ENCODE data around the gene TANC1.

The TANC1 gene

DNA sequence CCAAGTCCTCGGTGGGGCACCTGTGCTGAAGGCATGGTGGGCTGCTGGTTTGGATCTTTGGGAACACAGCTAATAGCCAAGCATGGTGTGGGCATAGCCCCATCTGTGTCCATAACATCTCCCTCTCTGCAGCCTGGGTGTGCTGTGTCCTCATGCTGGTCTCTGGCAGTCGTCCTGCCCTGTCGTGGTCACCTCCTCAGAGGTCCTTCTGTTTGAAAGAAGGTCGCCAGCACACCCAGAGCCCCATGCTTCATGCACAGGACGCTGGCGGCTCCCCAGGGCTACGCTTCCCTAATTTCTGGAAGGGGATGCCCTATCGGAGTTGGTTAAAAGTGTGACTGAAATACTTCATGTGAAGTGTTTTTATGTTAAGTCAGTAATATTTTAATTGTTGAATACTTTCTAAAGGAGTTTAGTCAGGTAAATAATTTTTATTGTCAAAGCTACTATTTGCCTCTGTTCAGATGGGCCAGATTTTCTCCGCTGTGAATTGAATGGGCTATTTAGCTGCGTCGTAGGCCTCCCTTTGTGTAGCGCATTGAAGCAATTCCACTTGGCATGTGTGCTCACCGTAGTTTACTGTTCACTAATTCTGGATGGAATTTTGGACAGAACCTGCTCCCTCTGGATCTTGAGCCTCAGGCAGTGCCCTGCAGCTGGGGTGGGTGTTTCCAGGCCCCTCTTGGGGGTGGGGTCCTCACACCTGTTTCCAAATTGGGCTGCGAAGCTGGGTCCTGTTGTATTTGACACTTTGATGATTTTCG, 236.1 kb downstream of the TANC1 start:
- DNase-seq, result no peak

DNA sequence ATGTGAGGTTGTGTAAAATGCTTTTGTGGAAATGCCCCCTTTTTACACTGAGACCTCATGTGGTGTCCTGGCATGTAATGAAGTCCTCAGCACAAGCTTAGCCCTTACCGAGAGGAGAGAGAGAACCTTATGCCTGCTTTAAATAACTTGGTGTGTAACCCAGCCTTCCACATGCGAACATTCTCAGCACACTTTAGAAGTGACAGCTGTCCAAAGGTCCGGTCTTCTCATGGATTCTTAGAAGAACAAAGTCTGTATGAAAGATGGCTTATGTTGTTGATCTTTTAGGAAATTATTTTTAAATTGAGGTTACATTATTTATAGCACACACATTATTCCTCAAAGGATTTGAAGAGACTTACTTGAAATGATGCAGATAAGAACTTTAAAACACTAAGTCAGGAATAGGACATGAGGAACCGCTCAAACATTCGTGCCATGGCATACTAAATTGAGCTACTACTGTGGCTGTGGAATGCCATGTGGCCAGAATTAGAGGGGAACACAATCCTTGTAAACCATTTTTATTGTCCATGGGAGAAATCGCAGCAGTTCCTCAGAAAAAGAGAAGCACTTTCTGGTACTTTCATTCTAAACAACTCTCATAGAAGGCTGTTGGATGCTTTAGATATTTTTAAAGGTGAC, 238.4 kb downstream of the TANC1 start:
- DNase-seq, result no peak

DNA sequence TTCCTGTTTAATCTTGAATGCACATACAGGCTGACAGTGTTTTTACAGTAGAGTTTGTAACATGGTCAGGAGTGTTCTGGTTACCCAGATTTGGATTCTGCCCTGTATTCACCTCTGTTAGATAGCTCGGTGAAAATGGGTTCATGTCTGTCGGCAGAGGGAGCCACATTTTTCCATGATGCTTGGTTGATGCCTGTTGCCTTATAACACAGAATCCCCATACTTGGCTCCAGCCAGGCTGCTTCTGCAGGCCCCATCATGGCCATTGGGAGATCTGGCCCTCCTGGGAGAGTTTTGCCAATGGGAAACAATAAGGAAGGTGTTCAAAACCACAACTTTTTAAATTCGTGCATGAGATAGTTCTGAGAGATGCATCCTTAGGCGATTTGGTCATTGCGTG, 240.0 kb downstream of the TANC1 start:
- DNase-seq, result no peak

DNA sequence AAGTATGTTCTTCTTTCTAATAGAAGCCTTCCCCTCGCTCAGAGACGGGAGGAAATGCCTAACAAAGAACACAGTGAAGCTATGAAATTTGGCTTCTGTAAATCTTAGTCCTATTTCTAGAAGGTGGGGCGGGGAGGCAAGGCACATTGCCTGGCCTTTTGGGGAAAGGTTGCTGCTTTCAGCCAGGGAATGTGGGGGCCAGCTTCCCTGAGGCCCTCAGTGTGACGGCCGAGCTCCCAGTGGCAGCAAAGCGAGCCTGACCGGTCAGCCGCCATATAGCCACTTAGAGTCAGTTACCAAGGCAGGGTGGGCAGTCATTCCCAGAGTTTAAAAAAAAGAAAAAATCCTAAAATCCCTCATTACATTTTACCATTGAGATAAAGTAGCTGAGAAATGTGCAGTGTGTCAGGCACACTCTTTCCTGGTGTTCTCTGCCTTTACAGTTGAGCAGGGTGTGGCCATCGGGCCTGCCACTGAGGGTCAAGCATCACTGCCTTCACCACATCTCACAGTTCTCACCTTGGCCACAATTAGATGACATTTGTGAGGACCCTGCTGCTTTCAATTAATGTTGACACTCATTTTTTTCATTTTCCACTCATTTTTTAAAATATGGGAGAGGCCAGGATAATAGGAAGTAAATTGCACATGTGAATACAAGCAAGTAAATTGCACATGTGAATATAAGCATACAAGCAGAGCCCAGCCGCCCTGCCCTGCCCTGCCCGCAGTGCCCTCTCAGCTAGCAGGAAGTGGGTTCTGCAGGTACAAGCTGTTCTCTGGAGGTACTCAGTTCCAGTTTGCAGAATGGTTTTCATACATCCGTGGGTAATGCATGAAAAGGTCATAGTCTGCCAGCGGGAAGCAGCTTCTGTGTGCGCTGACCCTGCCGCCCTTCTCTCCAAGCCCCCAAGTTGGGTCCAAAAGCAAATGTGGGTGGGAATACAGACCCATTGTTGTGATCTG, 241.2 kb downstream of the TANC1 start:
- peak in 2 of 5 experiments; percentile 52 to 83 for DNase-seq

DNA sequence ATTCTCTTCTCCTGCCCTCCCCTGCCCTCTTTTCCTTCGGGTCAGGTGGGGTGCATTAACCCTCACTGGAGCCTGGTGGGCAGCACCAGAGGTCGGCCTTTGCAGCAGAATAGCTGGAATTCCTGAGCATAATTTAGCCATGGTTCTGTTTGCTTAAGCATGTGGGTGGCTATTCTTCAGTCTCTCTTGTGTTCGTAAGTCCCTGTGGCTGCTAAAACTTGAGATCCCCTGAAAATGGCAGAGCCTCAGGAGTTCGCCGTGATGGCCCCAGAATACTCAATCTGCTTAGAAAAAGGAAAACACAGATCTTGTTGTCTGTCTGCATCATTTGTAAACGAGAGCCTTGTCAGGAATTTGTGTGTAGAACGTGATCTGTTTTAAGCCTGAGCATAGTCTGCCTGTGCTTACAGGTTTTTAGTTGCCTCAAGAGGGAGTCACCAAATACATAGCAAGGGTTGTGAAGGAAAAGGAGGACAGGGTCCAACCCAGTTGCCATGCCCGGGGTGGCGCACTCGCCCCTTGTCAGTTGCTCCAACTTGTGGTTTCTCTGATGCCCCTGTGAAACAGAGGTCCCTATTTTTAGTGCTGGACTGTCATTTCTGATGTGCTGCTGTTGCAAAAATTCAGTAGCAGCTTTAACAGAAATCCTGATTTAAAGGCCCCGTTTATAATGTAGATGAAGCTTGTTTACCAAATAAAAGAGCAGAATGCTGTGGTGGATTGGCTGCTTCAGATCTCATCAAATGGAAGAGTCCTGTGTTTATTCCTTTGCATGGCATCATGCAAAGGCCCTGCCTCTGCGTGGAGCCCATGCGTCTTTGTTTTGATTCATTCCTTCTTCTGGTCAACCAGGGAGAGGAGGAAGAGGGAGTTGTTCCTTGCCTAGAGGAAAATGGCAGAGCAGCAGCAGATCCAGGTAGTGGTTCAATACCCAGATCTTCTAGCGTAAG, 243.3 kb downstream of the TANC1 start:
- no peak for DNase-seq

DNA sequence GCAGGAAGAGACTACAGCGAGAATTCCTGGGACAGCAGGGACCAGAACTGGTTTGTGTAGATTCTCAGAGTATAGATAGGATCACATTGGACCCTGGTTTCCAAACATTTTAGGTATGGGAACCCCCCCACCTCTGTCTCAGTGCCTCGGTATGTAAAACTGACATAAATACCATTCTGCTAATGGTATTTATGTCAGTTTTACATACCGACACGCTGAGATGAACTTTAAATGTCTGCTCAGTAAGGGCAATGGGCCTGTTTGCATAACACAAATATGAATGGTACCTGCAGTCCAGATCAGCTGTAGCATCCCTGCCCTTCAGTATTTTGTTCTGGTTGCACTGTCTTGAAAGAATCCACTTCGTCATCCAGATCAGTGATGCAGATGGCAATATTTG, 244.9 kb downstream of the TANC1 start:
- DNase-seq, result no peak

DNA sequence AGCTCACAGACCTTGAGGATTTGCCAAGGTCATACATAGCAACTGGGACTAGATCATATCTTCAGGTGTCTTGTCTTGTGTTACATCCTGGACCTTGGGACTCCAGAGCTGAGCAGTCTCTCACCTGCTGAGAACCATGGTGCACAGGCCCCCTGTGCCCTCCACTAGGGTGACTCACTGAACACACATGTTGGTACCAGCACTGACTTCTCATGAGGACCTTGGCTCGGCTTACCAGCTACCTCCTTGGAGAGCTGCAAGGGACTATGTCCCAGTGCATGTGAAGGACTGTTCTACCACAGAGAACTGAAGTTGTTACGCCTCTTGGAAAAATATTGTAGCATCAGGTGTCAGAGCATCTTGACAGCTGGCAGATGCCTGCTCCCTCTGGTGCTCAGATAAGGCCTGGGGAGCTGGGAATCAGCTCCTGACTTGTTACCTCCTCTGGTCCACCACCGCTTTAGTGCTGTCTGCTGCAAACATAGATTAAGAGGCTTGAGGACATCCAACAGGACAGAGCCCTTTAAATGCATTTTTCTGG, 246.0 kb downstream of the TANC1 start:
- DNase-seq, result no peak

DNA sequence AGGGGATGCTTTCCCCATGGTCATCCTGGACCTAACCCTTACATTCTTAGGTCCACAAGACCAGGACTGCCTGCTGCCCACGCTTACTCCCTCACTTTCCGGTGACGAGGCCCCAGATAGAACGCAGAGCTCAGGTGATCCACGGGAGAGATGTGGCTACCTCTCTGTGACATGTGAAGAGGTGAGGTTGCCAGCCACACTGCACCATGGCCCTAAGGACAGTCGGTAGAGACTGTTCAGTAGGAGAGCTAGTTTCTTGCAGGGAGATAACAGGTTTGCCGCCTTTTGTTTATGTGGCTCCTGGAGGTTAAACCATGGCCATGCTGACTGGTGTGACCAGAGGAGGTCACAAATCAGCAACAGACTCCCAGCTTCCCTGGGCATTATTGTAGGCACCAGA, 246.7 kb downstream of the TANC1 start:
- DNase-seq, result no peak

DNA sequence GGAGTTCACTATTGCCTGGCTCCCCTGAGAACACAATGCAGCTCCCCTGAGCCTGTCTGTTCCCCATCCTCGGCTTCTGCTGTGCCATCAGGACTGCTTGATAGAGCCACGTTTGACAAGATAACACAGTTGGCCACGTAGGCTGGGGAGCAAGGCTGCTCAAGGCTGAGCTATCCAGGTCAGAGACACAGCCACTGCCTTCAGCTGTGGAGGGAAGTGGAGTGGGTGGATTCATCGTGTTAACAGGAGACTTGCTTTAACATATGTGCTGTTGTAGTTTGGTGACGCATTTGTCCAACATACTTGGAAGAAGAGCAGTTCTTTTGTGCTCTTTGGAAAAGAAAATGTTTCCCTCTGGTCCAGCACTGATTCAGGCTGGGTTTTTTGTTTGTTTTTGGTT, 249.2 kb downstream of the TANC1 start:
- no peak for DNase-seq

DNA sequence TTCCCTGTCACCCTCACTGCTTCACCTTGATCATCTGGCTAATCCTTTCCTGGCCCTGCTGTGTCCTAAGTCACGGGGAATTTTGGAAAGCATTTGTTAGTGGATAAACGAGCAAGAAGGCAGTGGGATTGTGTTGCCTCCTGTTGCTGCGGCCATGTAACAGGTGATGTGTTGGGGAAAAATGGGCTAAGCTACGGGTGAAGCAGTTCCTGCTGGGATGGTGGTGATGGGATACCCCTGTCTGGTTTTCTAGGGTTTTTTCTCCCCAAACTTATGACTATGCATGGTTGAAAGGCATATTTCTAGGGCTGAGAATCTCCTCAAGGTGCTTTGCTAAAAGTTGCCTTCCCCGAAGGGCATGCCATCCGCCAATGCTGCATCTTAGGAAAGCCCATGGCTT, 249.9 kb downstream of the TANC1 start:
- DNase-seq, result no peak

DNA sequence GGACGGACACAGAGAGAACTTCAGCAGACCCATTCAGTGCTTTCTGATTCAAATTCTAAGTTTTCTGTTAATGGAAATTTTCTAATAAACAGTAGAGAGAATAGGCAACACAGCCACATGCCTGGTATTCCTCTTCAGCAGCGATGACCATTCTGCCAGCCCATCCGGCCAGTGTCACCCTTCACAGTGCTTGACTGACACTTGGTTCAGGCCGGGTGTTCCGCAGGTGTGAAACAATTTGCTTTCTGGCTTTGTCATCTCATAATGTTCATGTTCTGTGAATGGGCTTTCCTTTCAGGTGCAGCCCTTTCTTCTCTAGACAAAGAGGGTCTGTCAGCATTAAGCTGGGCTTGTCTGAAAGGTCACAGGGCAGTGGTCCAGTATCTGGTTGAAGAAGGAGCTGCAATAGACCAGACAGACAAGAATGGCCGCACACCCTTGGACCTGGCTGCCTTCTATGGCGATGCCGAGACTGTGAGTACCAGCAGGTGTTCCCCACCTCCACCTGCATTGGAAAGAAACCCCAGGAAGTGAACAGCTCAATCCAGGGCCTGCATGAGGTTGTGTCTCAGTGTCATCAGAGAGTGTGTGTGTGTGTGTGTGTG, 251.1 kb downstream of the TANC1 start:
- no peak for DNase-seq

DNA sequence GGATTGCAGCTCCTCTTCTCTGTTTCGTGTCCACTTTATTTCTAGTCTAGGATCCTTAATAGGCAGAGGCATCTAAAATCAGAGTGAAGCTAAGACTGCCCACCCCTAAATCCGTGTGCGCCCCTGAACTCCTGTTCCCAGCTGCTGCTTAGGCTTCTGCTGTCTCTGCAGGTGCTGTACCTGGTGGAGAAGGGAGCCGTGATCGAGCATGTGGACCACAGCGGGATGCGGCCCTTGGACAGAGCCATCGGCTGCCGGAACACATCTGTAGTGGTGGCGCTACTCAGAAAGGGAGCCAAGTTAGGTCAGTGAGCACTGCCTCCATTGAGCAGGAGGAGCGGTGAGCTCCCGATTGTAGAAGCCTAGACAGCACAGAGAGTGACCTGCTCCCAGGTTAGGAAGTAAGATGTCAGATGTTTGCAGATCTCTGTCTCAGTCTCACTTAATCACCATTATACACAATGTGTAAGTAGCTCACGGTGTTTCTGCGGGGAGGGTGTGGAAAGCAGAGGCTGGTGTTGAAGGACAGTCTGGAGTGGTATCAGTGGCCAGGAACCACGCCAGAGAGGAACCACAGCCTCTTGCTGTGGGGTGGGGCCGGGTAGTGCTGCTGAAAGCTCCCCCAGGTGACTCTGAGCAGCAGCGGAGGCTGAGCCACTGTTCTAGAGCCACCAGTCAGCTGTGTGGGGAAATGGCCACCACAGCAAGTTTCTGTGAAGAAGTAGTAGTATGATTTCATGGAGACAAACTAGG, 255.8 kb downstream of the TANC1 start:
- no peak for DNase-seq

DNA sequence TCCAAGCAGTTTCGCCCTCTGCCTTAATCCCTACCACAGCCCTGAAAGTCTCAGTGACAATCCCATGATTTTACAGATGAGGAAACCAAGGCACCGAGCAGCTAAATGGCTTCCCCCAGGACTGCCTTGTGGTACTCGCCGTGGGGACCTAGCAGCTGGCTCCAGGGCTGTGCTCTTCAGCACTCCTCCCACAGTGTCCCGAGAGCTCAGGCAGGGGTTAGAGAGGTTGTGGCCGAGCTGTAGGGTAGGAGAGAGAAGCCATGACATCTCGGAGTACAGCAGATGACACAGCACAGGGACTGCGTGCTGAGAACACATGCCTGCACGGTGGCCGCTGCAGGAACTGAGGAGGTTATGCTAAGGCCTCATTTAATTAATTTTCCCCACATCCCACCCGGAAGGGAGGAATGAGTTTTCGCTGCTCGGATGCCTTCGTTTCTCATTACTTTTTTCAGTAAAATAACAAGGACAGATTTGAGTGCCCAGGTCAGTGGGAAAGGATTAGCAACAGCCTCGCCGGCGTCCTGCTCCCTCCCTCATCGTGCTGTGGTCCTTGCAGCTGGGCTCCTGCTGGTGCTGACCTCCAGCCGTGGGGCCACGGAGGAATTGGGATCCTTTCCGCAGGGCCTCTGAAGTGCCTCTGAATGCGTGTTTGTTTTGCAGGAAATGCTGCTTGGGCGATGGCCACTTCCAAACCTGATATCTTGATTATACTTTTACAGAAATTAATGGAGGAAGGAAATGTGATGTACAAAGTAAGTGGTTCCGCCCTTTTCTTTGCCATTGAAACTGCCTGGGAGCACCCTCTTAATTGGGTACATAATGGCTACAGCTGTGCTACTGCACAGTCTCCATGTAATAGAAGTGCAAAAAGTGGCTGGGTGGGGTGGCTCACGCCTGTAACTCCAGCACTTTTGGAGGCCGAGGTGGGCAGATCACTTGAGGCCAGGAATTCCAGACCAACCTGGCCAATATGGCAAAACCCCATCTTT, 256.9 kb downstream of the TANC1 start:
- DNase-seq, result no peak

DNA sequence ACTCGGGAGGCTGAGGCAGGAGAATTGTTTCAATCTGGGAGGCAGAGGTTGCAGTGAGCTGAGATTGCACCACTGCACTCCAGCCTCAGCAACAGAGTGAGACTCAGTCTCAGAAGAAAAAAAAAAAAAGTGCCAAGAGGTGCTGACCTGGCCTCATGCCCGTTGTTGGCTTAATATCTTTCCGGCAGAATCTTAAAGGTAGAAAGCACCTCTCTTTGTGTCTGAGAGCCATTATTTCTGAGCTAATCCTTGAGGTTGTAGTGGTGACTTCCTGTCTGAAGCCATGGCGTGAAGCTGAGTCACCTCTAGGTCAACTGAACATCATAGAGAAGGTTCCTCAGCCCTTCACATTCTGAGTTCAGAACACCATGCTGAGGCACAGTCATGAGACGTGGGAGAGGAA, 257.6 kb downstream of the TANC1 start:
- peak in 2 of 5 experiments; percentile 21 to 38 for DNase-seq

DNA sequence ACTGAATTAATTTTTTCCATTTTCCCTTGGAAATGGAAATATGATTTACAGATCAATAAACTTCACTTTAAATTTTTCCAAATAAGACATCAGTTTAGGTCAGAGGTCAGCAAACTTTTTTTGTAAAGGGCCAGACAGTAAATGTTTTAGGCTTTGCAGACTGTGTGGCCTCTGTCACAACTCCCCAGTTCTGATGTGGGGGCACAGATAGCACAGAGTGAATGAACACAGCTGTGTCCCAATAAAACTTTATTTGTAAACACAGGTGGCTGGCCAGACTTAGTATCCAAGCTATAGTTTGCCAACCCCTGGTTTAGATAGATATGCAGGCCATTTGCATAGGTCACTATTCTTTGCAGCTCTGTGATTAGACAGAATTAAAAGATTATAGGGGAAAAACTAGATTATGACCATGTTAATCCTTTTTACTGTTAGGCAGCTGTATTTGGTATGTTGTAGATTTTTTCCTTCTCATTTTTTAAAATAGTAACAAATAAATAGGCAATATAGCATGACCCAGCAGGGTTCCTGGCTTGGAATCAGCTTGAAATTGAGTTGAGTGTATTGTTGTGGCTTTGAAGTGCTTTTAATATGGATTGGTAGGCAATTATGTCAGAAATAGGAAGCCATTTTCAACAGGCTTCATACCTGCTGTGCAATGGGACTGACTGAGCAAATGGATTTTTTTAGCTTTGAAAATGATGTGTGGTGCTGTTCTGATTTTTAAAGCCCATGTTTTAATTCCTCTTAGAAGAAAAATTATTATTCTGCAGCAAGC, 258.4 kb downstream of the TANC1 start:
- no peak for DNase-seq

DNA sequence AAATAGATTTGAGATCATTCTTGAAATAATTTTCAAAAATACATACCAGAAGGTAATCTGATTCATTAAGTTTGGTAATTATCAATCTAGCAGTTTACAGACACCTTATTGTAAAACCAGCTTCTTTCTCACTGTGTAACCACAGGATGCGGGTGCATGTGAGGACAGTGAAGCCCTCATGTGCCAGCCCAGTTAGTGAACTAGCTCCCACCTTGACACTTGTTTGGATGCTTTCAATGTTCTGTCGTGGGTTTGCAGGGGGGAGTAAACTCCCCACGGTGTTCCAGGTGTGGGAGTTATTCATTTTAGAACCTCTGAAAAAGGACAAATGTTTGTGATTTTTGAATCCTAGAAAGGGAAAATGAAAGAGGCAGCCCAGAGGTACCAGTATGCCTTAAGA, 259.0 kb downstream of the TANC1 start:
- peak in 2 of 5 experiments; percentile 25 to 32 for DNase-seq

DNA sequence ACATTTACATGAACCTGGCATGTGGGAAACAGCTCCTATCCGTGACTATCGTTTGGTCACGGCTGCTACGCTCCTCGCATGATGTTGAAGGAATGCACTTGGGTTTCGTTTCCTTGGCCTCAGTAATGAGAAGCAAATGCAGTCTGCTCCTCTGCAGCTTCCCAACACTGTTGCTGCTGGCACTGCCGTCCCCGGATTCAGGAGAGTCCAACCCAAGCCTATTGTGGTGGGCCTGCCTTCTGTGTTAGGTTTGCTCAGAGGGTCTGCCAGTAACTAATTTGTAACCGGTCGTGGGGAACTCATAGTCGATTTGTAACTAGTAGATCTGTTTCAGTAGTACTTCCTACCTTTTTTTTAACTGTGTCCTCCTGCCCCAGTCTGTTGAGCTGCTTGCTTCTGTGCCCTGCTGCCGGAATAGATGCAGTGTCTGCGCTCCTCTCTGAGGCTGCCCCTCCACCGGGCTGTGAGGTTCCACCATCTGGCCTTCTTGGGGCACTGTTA, 259.7 kb downstream of the TANC1 start:
- DNase-seq, result no peak

DNA sequence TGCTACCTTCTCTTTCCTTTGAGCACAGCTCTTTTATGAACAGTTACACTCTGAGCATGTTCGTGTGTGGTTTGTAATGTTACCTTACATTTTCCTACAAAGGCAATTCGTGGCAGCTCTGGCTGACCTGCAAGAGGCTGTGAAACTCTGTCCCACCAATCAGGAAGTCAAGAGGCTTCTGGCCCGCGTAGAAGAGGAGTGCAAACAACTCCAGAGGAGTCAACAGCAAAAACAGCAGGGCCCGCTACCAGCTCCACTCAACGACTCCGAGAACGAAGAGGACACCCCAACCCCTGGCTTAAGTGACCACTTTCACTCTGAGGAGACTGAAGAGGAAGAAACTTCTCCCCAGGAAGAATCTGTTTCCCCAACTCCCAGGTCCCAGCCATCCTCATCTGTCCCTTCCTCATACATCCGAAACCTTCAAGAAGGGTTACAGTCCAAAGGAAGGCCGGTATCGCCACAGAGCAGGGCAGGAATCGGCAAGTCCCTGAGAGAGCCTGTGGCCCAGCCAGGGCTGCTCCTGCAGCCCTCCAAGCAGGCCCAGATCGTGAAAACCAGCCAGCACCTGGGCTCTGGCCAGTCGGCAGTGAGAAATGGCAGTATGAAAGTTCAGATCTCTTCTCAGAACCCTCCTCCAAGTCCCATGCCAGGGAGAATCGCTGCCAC, 261.2 kb downstream of the TANC1 start:
- no peak for DNase-seq
